ENCODE results near the gene SCAPER.
A peak's percentile ranks its signal among the peaks of the same experiment; 100 is the strongest.
"Not testable (repeated sequence)": the region's sequence is repeated elsewhere in the genome, so short reads cannot be mapped to it uniquely, and the experiment has no call there.

Gene SCAPER

DNA sequence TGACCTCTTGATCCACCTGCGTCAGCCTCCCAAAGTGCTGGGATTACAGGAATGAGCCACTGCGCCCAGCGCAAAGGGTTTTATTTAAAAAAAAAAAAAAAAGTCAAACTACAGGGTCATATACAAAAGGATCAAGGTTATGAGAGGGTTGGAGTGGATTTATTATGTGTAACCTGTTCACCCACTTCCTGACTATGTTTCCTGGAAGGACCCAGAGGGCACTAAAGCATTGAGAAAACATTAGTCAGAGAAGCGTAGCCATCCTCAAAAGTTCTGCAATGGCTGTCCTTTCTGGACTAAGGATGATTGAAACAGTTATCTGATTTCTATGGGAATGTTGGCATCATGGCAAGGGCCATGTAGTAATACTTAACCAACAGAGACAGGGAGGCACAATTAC lies 7.3 kb upstream of the SCAPER start:
- no peak for DNase-seq

DNA sequence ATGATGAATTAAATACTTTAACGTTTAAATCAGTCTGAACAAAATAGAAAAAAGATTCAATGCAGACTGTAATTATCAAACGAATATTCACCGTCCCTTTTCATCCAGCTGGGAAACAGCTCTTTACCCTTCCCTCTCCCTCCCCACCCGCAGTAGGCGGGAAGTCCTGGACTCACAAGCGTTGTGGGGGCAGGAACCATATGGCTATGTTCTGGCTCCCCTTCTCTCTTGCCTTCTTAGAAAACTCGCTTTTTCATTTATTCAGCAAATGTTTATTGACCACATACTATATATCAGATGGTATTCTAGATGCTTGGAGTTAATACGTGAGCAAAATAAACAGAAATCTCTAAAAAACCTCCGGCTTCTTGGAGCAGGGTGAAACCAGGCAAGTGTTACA lies 715 bp upstream of the SCAPER start:
- no peak for DNase-seq

DNA sequence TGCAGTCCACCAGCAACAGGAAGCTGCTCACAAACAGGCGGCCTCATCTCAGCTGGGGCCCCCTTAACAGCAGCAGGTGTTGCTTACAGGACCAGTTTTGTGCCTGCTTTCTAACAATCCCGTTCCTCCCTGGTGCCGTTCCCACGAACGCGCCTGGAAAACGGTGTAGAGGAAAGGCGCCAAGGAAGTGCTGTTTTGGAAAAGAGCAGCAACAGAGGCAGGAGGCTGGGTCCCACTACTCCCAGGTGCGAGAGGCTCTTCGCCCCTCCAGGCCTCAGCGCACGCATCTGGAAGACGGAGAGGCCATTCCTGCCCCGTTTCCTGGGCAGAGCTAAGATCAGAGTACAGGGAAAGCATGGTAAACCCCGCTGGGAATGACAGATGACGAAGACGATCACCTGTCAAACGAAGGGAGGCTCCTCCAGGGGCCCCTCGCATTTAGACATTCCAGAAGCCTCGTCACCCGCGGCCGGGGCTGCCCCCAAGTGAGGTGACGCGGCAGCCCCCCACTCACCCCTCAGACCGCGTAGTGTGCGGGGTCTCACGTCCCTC lies 603 bp downstream of the SCAPER start:
- DNase-seq: no peak

DNA sequence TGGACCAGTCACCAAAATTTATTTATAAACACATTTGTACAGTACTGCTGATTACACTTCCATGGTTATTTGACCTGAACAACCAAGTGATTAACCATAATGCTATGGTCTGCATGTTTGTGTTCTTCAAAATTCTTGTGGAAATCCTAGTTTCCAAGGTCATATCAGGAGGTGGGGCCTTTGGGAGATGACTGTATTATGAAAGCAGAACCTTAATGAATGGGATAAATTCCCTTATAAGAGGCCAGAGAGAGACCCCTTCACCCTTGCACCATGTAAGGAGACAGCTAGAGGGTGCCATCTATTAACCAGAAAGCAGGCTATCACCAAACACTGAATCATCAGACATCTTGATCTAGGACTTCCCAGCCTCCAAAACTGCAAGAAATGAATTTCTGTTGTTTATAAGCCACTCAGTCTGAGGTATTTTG lies 1.9 kb downstream of the SCAPER start:
- DNase-seq: peak; percentile 0

DNA sequence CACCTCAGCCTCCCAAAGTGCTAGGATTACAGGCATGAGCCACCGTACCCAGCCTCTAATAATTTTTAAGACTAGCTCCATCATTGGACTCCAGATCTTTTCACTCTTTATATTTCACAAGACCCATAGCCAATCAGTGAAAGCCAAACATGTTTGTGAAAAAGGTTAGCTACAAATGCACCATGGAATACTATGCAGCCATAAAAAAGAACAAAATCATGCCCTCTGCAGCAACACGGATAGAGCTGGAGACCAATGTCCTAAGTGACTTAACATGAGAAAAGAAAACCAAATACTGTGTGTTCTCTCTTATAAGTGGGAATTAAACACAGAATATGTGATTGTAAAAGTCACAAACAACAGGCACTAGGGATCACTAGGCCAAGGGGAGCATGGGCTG lies 3.2 kb downstream of the SCAPER start:
- DNase-seq: no peak

DNA sequence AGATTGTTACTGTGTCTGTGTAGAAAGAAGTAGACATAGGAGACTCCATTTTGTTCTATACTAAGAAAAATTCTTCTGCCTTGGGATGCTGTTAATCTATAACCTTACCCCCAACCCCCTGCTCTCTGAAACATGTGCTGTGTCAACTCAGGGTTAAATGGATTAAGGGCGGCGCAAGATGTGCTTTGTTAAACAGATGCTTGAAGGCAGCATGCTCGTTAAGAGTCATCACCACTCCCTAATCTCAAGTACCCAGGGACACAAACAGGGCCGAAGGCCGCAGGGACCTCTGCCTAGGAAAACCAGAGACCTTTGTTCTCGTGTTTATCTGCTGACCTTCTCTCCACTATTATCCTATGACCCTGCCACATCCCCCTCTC lies 5.2 kb downstream of the SCAPER start:
- DNase-seq: not testable (repeated sequence)

DNA sequence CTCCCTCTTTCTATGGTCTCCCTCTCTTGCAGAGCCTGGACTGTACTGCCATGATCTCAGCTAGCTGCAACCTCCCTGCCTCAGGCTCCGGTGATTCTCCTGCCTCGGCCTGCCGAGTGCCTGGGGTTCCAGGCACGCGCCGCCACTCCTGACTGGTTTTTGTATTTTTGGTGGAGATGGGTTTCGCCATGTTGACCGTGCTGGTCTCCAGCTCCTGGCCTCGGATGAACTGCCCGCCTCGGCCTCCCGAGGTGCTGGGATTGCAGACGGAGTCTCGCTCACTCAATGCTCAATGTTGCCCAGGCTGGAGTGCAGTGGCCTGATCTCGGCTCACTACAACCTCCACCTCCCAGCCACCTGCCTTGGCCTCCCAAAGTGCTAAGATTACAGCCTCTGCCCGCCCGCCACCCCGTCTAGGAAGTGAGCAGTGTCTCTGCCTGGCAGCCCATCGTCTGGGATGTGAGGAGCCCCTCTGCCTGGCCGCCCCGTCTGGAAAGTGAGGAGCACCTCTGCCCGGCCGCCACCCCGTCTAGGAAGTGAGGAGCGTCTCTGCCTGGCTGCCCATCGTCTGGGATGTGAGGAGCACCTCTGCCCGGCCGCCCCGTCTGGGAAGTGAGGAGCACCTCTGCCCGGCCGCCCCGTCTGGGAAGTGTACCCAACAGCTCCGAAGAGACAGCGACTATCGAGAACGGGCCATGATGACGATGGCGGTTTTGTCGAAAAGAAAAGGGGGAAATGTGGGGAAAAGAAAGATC lies 5.8 kb downstream of the SCAPER start:
- DNase-seq: not testable (repeated sequence)

DNA sequence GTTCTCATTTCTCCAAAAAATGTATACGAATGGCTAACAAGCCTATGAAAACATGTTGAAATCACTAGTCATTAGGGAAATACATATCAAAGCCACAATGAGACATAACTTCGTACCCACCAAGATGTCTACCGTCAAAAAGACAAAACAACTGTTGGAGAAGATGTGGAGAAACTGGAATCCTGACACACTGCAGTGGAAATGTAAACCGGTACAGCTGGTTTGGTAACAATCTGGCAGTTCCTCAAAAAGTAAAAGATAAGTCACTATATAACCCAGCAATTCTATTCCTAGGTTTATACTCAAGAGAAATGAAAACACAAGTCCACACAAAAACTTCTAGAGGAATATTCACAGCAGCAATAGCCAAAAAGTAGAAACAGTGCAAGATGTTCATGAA lies 7.0 kb downstream of the SCAPER start:
- DNase-seq: no peak

DNA sequence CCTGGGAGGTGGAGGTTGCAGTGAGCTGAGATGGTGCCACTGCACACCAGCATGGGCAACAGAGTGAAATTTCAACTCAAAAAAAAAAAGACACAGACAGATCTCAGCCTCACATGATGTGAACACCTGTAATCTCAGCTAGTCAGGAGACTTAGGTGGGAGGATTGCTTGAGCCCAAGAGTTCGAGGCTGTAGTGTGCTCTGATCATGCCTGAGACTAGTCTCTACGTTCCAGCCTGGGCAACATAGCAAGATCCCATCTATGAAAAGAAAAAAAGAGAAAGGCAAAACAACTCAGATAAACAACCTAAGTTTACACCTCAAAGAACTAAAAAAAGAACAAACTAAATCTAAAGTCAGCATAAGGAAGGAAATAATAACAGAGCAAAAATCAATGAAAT lies 11.0 kb downstream of the SCAPER start:
- no peak for DNase-seq

DNA sequence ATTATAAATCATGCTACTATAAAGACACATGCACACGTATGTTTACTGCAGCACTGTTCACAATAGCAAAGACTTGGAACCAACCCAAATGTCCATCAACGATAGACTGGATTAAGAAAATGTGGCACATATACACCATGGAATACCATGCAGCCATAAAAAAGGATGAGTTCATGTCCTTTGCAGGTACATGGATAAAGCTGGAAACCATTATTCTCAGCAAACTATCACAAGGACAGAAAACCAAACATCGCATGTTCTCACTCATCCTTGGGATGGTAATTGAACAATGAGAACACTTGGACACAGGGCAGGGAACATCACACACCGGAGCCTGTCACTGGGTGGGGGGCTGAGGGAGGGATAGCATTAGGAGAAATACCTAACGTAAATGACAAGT lies 12.3 kb downstream of the SCAPER start:
- not testable (repeated sequence) for DNase-seq

DNA sequence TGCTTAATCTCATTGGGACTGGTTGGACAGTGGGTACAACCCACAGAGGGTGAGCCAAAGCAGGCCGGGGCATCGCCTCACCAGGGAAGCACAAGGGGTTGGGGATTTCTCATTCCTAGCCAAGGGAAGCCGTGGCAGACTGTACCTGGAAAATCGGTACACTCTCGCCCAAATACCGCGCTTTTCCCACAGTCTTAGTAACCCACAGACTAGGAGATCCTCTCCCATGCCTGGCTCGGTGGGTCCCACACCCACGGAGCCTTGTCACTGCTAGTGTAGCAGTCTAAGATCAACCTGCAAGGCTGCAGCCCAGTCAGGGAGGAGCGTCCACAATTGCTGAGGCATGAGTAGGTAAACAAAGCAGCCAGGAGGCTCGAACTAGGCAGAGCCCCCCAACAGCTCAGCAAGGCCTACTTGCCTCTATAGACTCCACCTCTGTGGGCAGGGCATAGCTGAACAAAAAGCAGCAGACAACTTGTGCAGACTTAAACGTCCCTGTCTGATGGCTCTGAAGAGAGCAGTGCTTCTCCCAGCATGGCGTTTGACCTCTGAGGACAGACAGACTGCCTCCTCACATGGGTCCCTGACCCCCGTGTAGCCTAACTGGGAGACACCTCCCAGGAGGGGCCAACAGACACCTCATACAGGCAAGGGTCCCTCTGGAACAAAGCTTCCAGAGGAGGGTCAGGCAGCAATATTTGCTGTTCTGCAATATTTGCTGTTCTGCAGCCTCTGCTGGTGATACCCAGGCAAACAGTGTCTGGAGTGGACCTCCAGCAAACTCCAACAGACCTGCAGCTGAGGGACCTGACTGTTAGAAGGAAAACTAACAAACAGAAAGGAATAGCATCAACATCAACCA lies 17.6 kb downstream of the SCAPER start:
- DNase-seq: not testable (repeated sequence)

DNA sequence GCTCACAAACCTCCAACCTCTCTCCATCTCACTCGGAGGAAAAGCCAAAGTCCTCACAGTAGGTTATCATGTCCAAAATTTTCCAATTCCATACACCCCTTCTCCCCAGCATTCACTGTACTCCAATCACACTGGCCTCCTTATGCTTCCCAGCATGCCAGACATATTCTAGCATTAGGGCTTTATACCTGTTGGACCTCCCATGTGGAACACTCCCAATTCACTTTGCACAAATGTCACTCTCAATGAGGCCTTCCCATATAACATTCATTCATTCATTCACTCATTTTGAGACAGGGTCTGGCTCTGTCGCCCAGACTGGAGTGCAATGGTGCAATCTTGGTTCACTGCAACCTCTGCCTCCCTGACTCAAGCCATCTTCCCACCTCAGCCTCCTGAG lies 19.9 kb downstream of the SCAPER start:
- no peak for DNase-seq

DNA sequence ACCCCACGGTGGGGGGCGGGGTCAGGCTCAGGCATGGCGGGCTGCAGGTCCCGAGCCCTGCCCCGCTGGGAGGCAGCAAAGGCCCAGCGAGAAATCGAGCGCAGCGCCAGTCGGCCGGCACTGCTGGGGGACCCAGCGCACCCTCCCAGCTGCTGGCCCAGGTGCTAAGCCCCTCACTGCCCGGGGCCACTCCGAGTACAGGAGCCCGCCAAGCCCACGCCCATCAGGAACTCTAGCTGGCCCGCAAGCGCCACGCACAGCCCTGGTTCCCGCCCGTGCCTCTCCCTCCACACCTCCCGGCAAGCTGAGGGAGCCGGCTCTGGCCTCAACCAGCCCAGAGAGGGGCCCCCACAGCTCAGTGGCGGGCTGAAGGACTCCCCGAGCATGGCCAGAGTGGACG lies 29.2 kb downstream of the SCAPER start:
- DNase-seq: no peak

DNA sequence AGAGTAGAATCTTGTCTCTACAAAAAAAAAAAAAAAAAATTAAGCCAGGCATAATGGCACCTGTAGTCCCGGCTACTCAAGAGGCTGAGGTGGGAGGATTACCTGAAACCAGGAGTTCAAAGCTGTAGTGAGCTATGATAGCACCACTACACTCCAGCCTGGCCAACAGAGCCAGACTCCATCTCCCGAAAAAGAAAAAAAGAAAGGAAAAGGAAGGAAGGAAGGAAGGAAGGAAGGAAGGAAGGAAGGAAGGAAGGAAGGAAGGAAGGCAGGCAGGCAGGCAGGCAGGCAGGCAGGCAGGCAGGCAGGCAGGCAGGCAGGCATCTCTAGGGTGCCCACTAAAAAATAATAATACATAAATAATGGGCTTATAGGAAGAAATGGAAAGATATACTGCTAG lies 32.1 kb downstream of the SCAPER start:
- DNase-seq: not testable (repeated sequence)

DNA sequence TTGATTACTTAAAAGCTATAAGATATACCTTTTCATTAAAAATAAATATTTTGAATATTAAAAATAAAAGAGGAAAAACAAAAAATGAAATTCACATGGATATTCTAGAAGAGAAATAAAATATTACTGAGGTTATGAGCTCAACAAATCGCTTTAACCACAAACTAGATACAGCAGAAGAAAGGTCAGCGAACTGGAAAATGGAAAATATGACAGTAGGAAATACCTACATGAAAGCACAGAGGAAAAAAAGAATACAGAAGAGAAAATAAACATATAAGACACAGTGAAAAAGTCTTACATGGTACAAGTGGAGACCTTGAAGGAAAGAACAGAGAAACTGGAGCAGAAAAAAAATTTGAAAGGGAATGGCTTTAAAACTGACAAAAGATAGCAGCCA lies 33.2 kb downstream of the SCAPER start:
- no peak for DNase-seq

DNA sequence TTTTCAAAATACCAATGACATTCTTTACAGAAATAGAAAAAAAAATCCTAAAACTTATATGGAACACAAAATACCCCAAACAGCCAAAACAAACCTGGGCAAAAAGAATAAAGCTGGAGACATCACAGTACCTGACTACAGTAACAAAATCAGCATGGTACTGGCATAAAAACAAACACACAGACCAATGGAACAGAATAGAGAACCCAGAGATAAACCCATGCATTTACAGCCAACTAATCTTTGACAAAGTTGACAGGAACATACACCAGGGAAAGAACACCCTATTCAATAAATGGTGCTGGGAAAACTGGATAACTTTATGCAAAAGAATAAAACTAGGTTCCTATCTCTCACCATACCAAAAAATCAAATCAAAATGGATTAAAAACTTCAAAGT lies 36.4 kb downstream of the SCAPER start:
- no peak for DNase-seq

DNA sequence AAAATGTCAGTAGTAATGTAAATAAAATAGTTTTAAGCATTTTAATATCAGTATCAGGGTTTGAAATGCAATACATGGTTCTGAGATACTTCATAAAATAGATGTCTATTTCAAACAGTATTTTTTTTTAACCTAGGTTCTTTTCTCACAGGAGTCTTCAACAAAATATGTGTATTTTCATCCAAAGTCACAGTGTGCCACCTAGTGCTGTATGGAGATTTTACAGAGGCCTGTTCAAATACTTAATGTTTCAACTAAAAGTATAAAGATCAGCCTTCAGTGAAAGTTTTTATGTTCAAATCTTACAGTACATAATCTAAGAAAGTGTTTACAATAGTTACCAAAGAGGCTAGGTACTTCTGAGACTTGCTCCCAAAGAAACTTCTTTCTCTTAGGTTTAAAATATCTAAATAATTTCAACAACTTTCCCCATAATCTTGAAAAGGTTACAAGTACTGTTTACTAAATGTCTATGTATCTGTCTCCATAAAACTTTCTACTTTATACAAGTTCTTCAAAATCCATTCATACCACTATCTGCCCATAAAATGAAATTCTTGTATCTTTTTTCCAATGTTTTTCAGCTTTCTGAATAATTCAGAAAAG lies 38.3 kb downstream of the SCAPER start:
- no peak for DNase-seq

DNA sequence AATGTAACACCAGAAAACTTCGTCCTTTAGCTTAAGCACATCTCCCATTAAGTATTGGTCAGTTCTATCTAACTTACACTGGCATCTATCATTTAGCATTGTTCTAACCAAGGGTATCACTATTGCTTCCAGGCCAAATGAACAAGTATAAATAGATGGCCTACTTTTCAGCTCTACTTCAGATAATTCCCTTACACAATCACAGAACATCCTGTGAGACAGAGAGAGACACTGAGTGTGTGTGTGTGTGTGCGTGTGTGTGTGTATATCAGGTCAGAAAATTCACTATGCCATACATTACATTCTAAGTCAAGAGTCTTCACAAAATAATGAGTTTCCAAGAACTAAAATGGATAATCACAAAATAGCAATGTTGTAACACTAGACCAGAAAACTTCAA lies 39.1 kb downstream of the SCAPER start:
- no peak for DNase-seq

DNA sequence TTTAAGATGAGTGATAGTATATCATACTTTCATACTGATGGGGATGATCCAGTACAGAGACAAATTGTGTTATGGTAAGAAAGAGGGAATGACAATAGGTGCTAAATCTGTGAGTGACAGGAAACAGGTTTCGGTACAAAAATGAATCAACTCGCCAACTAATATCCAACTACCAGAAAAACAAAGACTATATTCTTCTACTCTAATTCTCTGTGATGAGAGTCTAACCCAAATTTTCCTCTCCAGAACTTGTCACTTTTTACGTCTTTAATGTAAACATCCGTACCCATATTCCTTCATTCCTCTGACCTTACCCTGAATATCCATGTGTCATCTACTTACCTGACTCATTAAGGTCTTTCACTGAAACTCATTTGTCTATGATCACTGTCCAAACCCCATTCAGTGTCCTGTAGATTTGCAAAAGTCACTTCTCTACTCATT lies 39.6 kb downstream of the SCAPER start:
- DNase-seq: no peak

DNA sequence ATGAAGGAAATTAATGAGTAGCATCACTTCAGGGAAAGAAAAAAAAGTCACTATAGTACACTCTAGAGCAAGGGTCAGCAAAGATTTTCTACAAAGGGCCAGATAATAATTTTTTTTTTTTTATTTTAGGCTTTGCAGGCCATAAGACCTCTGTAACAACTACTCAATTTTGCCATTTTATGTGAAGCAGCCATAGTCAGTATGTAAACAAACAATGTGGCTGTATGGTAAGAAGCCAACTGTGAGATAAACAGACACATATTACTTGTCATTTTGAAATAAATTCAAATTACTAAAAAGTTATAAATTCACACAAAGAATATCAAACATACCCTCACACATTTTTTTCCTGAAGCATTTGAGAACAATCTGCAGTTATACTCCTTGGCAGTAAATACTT lies 40.6 kb downstream of the SCAPER start:
- no peak for DNase-seq

DNA sequence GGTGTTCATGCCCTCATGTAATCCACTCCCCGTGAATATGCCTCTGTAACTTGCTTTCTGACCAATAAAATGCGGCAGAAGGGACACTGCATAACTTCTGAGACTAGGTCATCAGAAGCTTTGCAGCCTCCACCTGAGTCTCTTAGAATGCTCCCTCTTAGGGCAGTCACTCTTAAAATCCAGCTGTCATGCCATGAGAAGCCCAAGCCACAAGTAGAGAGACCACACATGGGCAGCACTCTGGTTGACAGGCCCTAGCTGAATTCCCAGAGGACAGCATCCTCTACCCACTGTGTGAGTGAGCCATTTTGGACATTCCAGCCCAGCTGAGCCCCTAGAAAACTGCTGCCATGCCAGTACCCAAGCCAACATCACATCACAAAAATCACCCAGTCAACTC lies 41.4 kb downstream of the SCAPER start:
- no peak for DNase-seq

DNA sequence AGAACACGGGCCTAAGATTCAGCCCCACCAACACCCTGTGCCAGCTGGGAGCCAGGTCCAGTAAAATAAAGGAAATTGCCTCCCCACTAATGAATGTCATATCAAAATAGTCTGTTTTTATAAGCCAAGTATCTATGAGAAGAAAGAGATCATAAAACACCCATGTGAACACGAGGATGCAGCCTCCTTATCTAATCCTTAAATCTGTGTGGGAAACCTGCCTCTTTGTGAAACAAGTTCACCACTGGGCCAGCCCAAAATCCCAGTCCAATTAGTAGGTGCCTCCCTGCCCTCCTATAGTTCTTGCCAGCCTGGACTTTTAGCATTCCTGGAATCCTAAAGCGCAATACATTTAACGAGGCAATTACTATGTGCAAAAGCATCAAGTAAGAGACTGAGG lies 42.0 kb downstream of the SCAPER start:
- no peak for DNase-seq

DNA sequence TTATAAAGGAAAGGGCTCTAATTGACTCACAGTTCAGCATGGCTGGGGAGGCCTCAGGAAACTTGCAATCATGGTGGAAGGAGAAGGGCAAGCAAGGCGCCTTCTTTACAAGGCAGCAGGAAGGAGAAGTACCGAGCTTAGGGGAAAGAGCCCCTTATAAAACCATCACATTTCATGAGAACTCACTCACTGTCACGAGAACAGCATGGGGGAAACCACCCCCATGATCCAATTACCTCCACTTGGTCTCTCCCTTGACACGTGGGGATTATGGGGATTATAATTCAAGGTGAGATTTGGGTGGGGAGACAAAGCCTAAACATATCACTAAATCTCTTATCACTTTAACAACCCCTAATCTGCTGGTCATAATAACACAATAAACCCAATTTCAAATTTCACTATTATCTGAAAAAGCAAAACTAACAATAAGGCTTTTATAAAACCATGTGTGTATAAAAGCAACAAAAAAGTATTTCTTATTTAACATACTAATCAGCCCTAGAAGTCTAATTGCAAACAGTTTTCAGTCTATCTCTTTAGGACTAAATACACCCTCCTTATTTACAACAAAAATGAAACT lies 43.2 kb downstream of the SCAPER start:
- DNase-seq: no peak

Measured in NCI-H748 treated with DMSO at 0.1 percent for 48 hours (cell line).